WERI-Rb-1 (cell line): ENCODE data around the gene DCAF8L1.

Experiments used
- DNase-seq: peaks from one replicate; pipeline ENCODE4 v3.0.0-alpha.2; 2020
- H3K27ac ChIP-seq: fragments of 250-450 bp; sonication (Bioruptor Pico); 2 replicates; pipeline ENCODE4 v1.5.1; 2020; ENCODE audit warnings: mild to moderate bottlenecking, moderate library complexity
- H3K27me3 ChIP-seq: fragments of 250-450 bp; sonication (Bioruptor Pico); 2 replicates; pipeline ENCODE4 v1.5.1; 2021; ENCODE audit warnings: mild to moderate bottlenecking, low read depth, moderate library complexity; ENCODE audit not compliant: insufficient read depth, severe bottlenecking
- H3K36me3 ChIP-seq: fragments of 250-450 bp; sonication (Bioruptor Pico); 2 replicates; pipeline ENCODE4 v1.5.1; 2020; ENCODE audit warnings: mild to moderate bottlenecking, moderate library complexity
- H3K4me3 ChIP-seq: 2 replicates; pipeline ENCODE4 v1.5.1; 2011; ENCODE audit warnings: low read depth, mild to moderate bottlenecking, control low read depth, low read length
- H3K9me3 ChIP-seq: fragments of 250-450 bp; sonication (Bioruptor Pico); 2 replicates; pipeline ENCODE4 v1.5.1; 2021; ENCODE audit warnings: mild to moderate bottlenecking, moderate library complexity; ENCODE audit not compliant: severe bottlenecking
- TF ChIP-seq, protein P1 (sequence below): IDR thresholded peaks from 2 replicates; pipeline ENCODE4 v1.5.1; 2011; ENCODE audit warnings: low read depth, mild to moderate bottlenecking, control low read depth, inconsistent platforms, low read length

The DCAF8L1 gene

DNA sequence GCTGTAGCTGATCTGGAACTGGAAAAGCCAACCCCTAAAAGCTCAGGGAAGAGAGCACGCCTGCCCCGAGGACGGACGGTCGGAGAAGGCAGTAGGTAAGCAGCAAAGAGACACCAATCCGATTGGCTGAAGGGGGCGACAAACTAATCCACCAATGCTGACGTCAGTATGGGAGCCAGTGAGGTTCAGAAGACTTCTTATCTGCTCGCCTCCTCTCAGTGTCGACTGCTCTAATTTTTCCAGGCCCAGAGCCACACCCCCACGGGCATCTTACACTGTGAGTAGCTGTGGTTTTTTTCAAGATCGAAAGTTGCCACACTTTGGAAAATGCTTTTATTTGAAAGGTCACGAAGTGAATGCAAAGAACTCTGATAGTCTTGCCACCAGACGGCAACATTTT, at the start of gene DCAF8L1:
Gene DCAF8L1 (minus strand): TSS at position 101 of the 400 bp plus-strand sequence. CDS start 115 bp downstream, outside the sequence.
- H3K4me3 ChIP-seq = no peak within 1 kb of the TSS
- DNase-seq = no peak
- no peaks in the 10 kb centered on the region for H3K9me3 ChIP-seq
- no peak within 1 kb of the TSS for H3K27ac ChIP-seq
- H3K36me3 ChIP-seq = no peaks in the 10 kb centered on the region
- peaks cover 3% of the 10 kb centered on the region for H3K27me3 ChIP-seq
- TF ChIP-seq, protein P1, sequence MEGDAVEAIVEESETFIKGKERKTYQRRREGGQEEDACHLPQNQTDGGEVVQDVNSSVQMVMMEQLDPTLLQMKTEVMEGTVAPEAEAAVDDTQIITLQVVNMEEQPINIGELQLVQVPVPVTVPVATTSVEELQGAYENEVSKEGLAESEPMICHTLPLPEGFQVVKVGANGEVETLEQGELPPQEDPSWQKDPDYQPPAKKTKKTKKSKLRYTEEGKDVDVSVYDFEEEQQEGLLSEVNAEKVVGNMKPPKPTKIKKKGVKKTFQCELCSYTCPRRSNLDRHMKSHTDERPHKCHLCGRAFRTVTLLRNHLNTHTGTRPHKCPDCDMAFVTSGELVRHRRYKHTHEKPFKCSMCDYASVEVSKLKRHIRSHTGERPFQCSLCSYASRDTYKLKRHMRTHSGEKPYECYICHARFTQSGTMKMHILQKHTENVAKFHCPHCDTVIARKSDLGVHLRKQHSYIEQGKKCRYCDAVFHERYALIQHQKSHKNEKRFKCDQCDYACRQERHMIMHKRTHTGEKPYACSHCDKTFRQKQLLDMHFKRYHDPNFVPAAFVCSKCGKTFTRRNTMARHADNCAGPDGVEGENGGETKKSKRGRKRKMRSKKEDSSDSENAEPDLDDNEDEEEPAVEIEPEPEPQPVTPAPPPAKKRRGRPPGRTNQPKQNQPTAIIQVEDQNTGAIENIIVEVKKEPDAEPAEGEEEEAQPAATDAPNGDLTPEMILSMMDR = no peak

DNA sequence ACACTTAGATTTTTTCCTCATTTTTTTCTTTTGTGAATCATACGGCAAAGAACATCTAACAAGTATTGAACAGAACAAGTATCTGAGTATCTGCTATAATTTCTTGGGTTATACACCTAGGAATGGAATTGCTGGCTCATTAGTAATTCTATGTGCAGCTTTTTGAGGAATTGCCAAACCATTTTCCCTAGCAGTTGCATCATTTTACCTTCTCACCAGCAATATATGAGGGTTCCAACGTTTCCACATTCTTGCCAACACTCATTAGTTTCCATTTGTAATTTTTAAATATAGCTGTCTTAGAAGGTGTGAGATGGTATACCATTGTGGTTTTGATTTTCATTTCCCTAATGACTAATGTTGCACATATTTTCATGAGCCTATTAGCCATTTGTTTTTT, 41.1 kb upstream of the DCAF8L1 start:
- H3K27ac ChIP-seq = no peak overlapping the region
- H3K36me3 ChIP-seq = no peaks in the 10 kb centered on the region
- no peaks in the 10 kb centered on the region for H3K9me3 ChIP-seq
- H3K4me3 ChIP-seq = no peak overlapping the region
- H3K27me3 ChIP-seq = no peaks in the 10 kb centered on the region
- TF ChIP-seq, protein P1 = no peak
- DNase-seq = no peak

DNA sequence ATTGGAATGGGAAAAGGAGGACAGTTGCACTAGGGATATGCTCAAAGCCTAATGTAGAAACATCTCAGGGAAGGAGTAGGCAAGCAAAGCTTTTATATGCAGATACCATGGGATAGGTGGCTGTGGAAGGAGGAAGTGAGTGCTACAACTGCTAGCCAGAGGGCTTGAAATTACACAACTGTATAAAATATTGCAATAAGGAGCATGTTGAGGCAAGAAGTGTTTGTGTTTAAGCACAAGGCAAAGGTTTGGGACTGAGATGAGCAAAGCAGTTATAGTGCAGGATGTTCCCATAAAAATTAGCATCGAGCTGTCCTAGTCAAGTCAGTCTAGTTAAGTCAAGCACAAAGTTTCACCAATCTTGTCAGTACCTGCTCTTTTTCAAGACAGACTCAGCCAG, 35.6 kb upstream of the DCAF8L1 start:
- DNase-seq = no peak
- Histone ChIP-seq H3K27me3 (no peaks in the 10 kb centered on the region), H3K9me3 (no peaks in the 10 kb centered on the region), H3K4me3 (no peak overlapping the region), H3K36me3 (no peaks in the 10 kb centered on the region), H3K27ac (no peak overlapping the region)
- TF ChIP-seq, protein P1 = no peak

DNA sequence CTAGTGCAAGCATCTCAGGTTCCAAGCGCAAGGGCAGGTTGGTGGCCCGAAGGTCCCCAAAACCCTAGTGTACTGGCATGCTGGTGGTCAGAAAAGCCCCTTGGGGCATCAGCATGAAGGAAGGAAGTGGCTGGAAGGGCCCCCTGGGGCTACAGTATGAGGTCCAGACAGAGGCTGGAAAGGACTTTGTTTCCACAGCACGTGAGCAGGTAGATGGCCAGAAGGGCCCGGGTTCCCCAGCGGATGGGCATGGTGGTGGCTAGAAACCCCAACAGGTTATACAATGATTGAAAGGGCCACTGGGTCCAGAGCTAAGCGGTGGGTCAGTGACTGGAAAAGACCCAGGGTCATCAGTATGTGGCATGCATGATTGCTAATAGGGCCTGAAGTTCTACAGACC, 34.7 kb upstream of the DCAF8L1 start:
- Histone ChIP-seq H3K4me3 (no peak overlapping the region), H3K9me3 (no peaks in the 10 kb centered on the region), H3K27ac (no peak overlapping the region), H3K36me3 (no peaks in the 10 kb centered on the region), H3K27me3 (no peaks in the 10 kb centered on the region)
- DNase-seq = no peak
- TF ChIP-seq, protein P1 = no peak

DNA sequence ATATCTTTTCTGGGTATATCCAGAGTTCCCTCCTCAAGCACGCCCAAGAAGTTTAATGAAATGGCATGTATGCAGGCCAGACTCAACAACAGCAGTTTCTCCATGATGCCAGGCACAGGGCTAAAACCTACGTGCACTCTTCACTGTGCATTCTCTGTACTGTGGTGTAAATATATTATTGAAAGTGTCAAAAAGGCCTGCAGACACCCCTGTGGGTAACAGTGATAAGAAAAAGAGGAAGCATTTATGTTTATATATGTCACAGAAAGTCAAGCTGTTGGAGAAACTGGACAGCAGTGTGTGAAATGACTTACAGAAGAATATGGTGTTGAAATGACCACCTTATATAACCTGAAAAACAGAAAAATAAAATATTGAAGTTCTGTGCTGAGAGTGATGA, 29.6 kb upstream of the DCAF8L1 start:
- Histone ChIP-seq H3K36me3 (no peaks in the 10 kb centered on the region), H3K27me3 (no peaks in the 10 kb centered on the region), H3K9me3 (no peaks in the 10 kb centered on the region), H3K4me3 (no peak overlapping the region), H3K27ac (no peak overlapping the region)
- TF ChIP-seq, protein P1 = no peak
- DNase-seq = no peak

DNA sequence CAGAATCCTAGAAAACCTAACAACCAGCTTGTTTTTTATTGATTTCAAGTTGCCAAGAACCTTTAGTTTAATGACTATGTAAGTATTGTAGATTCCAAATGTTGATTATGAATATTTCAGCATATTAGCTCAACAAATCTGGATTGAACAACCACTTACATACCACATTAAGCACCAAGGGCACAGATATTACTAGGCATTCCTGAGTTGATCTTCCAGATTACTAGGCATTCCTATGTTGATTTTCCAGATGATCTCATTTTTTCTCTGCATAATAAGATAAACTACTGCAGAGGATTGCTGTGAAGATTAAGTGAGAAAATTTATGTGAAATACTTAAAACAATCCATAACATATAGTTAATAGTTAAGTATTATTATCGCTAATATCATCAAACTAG, 17.4 kb upstream of the DCAF8L1 start:
- Histone ChIP-seq H3K36me3 (no peaks in the 10 kb centered on the region), H3K9me3 (no peaks in the 10 kb centered on the region), H3K27ac (no peak overlapping the region), H3K27me3 (peaks cover 9% of the 10 kb centered on the region), H3K4me3 (no peak overlapping the region)
- TF ChIP-seq, protein P1 = no peak
- no peak for DNase-seq
